D341Med (cell line): ENCODE data around the gene ASPG.

ENCODE experiments used
- DNase-seq: peaks from one replicate; pipeline ENCODE4 v3.0.0; 2012; ENCODE audit warnings: low spot score

ASPG gene

GRCh38 chr14:104105071-104105821 lies 19.7 kb downstream of the ASPG start:
- DNase-seq, result no peak

GRCh38 chr14:104105822-104106470 lies 20.4 kb downstream of the ASPG start:
- DNase-seq, result no peak

- no peak for DNase-seq
Measured at GRCh38 chr14:104106471-104106991, 21.0 kb downstream of the ASPG start.

- DNase-seq, result no peak
Measured at GRCh38 chr14:104107101-104107581, 21.6 kb downstream of the ASPG start.

GRCh38 chr14:104107611-104108569 lies 22.4 kb downstream of the ASPG start:
- DNase-seq, result no peak

- no peak for DNase-seq
Measured at GRCh38 chr14:104108570-104109541, 23.4 kb downstream of the ASPG start.

GRCh38 chr14:104109731-104110361 lies 24.3 kb downstream of the ASPG start:
- no peak for DNase-seq

GRCh38 chr14:104110491-104111209 lies 25.1 kb downstream of the ASPG start:
- DNase-seq, result no peak

GRCh38 chr14:104111301-104112112 lies 26.0 kb downstream of the ASPG start:
- no peak for DNase-seq

- no peak for DNase-seq
Measured at GRCh38 chr14:104112113-104112505, 26.6 kb downstream of the ASPG start.

- no peak for DNase-seq
Measured at GRCh38 chr14:104112609-104113571, 27.4 kb downstream of the ASPG start.

GRCh38 chr14:104113631-104114420 lies 28.3 kb downstream of the ASPG start:
- DNase-seq, result no peak

- no peak for DNase-seq
Measured at GRCh38 chr14:104114421-104115130, 29.1 kb downstream of the ASPG start.

GRCh38 chr14:104115131-104115600 lies 29.7 kb downstream of the ASPG start:
- no peak for DNase-seq

GRCh38 chr14:104115691-104116287 lies 30.3 kb downstream of the ASPG start:
- no peak for DNase-seq
